Nucleus accumbens (tissue), 56 donors: ENCODE measurements around the gene VPS35L.
"Not testable (repeated sequence)": the region's sequence is repeated elsewhere in the genome, so short reads cannot be mapped to it uniquely, and the experiment has no call there.

Experiments used
- DNase-seq, 56 donors: peaks; one replicate each; lab custom pipeline; 2025; lab: John Stamatoyannopoulos, UW

The VPS35L gene

DNA sequence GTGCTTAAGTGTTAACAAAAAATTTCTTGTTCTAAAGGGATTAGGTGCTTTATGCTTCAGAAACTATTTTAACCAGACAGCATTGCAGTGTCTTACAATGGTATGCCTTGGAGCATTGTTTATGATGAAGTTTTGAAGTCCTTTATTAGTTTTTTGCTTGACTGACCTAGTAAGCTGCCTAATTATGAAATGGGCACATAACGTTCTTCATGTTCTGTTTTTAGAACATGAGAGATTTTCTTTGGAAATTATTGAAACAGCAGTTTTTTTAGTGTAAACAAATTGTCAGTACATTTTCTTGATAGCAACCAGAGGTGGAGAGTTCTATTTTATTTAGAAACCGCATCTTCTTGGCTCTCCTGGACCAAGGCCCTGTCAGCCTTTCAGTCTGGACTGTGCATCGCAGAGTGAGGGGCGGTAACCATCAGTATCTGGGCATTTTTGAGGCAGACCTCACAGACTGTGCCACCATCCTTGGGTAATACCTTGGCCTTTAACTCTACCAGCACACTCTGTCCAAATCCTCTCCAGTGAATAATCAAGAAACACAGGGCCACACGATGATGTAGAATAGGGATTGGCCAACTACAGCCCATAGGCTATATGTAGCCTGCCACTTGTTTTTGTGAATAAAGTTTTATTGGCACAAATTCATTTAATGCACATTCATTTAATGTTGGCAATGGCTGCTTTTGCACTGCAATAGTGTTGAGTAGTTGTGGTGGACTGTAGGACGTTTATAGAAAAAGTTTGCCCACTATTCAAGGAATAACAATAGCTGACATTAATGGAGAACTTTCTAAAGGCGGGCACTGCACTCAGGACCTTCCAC lies 81.1 kb downstream of the VPS35L start:
- no peak for DNase-seq

DNA sequence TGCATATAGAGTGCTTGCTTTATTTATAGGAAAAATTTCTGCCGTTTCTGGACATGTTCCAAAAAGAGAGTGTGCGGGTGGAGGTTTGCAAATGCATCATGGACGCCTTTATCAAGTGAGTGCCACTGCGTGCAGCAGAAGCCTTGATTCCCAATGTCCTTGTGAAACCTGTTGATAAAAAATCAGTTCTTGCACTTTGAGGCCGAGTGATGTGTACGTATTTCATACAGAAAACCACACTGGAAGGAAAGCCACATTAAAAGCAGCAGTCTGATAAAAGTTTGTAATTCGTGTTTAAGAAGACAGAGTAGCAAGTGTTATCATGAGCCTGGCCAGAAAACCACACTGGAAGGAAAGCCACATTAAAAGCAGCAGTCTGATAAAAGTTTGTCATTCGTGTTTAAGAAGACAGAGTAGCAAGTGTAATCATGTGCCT lies 84.5 kb downstream of the VPS35L start:
- DNase-seq, result no peak

DNA sequence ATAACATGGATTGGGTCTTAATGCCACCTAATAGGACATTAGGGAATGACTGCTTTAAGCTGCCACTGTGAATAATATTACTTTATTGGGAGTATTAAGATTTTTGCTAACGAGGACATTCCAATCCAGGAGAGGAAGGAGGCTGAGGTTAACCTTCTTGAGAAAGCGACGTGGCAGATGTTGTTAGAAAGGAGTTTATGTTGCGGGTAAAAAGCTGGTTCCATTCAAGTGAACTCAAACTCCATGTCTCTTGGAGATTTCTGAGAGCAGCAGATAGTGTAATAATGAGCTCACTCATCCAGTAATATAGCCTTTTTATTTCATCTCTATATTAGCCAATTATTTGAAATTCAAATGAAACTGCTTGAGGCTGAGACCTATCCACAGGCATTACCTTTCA lies 87.0 kb downstream of the VPS35L start:
- DNase-seq, result no peak

DNA sequence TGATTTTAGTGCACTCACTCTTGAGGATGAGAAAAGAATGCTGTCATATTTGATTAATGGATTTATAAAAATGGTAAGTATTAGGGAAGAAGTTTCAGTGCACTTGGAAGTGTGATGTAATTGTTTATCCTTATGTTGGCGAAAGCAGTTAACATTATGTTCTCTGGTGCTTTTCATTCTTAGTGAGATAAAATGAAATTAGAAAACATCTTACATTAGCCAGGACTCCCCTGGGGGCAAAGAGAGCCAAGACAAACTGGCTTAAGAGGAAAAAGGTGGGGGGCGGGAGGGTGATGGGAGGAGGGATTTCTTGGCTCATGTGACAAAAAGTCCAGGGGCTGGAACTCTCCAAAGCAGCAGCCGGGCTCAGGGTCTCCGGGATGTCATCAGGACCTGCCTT lies 89.4 kb downstream of the VPS35L start:
- DNase-seq, result no peak

DNA sequence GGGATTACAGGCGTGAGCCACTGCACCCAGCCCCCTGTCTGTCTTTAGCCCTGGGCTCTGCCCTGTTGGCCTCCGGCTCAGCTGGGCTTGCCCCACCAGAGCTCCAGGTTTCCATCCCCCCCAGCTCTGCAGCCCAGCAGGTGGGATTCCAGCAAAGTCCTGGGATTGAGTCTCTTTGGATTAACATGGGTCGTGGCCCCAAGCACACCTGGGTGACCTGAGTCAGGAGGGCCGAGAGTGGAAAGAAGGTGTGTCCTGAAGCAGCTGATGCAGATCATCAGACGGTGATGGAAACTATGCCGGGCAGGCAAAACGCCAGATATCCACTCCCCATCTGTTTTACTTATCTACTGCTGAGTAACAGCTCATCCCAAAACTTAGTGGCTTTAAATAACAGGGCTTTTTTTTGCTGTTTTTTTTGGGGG lies 90.1 kb downstream of the VPS35L start:
- DNase-seq, result no peak

DNA sequence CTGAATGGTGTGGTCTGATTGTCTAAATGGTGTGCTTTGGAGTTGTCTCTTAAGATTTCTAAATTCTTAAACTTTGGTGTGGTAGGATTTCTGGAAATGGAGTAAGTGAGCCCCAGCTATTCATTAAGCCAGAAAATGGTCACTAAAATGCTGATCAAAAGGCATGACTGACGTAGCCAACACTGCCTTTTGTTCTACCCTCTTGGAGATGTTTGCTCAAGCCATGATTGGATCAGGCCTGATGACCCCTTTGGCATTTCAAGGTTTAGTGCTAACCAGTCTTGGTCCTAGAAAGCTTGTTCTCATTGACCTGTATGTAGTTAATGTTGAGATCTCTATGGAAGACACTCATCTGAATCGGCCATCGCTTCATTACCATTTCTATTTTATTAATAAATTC lies 94.5 kb downstream of the VPS35L start:
- DNase-seq, result no peak

DNA sequence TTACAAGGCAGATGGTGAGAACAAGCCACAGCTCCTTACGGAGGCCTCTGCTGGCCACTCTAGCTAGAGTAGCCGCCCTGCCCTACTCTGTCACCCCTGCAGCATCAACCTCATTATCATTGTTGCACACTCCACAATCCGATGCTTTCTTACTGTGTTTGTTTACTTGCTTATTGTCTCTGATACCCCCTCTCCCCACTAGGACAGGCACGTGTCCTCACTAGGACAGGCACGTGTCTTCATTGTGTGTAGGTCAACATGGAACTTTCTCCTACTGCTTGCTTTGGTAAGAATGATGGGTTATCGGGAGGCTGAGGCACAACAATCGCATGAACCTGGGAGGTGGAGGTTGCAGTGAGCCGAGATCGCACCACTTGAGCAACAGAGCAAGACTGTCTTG lies 98.6 kb downstream of the VPS35L start:
- DNase-seq, result peak in 3 of 56 donors; percentile 5 to 31 (median 31)

DNA sequence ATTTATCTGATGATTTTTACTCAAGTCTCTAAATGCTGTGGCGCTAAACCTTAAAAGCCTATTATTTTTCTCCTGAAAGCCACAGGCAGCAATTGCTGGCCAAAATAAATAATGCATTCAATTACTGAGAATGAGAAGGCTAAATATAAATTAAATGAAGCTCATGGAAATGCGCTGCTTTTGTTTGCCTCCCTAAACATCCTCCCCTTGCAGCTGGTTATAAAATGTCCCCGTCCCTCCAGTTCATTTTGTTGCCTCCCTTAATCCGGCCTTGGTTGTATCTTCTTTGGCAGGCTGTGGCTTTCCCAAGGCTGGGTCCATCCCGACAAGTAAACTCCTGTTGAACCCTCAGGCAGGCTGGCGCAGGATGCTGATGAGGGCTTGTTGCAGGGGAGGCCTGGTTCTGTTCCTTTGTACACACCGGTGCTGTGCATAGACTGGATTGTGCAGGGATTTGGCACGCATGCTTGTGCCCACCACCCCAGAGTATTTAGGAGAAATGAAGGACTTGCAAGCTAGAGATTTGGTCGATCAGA lies 99.8 kb downstream of the VPS35L start:
- peak in 1 of 56 donors; percentile 9 for DNase-seq

DNA sequence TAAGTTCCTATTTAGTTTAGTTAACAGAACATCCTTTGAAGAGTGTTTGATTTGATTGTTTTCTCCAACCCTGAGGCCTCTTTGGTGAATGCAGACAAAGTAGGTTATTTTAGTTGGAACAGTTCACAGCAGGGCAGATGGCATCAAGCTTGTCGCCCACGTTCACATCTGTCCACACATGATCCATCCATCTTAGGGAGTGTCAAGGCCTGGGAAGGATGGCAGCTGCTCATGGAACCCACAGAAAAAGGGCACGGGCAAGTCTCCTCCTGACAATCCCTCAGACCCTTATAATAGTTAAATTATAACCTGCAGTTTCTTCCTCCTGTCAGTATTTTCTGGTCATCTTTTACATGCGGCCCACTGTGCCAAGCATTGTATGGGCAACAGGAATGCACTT lies 102.3 kb downstream of the VPS35L start:
- DNase-seq, result no peak

DNA sequence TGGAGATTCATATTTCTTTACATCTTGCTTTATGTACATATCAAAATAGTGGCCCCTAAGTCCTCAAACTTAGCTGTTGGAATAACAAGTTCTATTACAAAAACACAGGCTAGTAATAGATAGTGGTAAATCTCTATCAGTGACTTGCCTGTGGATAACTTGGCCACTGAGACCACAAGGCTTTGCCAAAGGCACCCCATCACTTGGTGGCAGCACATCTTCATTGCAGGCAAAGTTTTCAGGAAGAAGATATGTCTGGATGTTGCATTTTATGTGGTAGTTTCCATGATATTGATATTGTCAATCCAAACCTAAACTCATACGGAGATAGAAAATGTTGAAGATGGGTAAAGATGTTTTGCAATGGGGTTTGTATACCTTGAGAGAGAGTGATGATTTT lies 104.1 kb downstream of the VPS35L start:
- peak in 17 of 56 donors; percentile 7 to 64 (median 22) for DNase-seq

DNA sequence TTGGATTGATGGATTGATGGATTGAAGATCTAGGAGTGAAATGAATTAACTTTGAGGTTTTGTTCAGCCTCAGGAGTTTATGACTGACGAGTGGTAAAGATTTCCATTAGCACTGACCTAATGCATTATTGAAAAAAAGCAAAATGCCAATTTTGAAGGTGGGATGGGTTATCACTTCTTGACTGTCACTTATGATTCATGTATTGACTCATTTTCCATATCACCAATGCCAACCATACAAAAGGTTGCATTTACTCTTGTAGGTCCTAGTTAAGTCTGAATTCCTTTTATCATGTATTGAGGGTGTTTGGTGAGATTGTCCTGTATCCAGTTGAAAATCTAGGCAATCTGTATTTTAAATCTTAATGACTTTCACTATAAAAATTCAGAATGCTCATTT lies 104.9 kb downstream of the VPS35L start:
- DNase-seq, result no peak

DNA sequence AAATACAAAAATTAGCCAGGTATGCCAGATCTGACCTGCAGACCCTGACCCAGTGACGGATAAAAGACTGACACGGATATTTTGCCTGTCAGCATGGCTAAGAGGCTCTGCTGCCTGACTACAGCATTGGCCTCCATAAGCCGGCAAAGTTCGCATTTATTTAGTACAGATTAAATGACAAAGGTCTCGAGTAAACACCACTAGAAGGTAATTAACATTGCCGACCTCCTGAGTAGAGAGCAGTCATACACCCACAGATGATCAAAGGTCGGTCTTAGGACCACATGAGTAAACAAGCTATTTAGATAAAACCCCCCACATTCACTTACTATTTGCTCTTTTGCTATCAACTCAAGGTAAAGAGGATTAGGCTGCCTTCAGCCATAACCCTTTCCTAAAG lies 106.8 kb downstream of the VPS35L start:
- DNase-seq, result no peak

DNA sequence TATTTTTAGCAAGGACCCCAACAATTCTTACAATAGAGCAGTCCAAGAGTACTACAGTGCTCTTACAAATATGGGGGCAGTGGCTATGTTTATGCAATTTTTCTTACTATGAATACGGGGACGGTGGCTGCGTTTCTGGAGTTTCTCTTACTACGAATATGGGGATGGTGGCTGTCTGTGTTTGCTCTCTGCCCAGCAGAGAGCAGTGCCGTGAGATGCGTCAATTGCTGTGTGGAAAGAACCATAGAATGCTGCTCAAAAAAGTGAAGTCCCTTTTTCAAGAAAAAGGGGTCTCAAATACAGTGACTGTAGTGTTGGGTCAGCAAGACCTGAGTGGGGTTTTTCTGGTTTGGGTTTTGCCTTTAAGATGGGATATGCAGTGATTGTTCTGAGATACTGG lies 108.7 kb downstream of the VPS35L start:
- DNase-seq, result peak in 3 of 56 donors; percentile 9 to 19 (median 14)

DNA sequence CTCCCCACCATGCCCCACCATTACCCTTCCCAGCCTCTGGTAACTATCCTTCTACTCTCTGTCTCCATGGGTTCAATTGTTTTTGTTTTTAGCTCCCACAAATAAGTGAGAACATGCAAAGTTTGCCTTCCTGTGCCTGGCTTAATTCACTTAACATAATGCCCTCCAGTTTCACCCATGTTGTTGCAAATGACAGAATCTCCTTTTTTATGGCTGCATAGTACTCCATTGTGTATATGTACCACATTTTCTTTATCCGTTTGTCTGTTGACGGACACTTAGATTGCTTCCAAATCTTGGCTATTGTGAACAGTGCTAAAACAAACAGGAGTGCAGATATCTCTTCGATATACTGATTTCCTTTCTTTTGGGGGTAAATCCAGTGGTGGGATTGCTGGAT lies 109.8 kb downstream of the VPS35L start:
- DNase-seq, result not testable (repeated sequence)

DNA sequence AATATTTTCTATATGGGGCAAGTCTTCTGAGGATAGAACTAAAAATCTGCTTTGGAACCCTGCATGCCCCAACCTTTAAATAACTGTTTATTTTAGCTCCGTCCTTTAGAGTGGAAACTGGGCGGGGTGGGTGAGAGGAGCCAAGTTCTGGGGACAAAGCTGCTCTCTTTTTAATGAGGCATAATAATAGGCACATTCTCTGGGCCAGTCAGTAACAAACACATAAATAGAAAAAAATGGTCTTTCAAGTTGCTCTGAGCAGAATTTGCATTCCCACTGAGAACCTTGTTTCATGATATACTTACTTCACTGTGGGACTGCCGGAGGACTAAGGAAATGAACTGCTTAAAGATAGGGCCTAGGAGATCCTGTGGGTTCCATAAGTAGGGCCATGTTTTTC lies 111.0 kb downstream of the VPS35L start:
- DNase-seq, result peak in 40 of 56 donors; percentile 14 to 74 (median 48)

DNA sequence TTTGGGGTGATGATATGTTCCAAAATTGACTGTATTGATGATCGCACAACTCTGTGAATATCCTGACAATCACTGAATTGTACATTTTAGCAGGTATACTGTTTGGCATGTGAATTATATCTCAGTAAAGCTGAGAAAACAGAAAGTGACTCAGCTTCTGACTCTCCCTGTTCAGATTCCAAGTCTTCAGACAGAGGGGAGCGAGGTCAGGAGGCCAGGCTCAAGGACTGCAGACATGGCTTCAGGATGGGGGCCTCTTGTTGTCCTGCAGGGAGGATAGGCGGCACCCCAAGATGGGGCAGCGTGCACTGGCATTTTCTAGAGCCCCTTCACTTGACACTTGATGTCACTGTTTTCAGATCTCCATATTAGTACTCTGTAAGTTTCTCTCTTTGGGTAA lies 116.9 kb downstream of the VPS35L start:
- no peak for DNase-seq

DNA sequence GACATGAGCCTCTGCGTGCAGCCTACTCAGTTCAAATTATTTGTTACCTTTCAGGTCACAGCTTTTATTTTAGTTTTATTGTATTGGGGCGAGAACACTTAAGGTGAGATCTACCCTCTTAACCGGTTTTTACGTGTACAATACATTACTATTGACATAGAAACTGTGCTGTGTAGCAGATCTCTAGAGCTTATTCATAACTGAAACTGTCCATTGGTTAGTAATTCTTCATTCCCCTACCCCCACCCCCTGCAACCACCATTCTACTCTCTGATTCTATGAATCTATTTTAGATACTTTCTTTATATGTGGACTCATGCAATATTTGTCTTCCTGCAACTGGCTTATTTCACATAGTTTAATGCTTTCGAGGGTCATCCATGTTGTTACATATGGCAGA lies 119.0 kb downstream of the VPS35L start:
- DNase-seq, result no peak

DNA sequence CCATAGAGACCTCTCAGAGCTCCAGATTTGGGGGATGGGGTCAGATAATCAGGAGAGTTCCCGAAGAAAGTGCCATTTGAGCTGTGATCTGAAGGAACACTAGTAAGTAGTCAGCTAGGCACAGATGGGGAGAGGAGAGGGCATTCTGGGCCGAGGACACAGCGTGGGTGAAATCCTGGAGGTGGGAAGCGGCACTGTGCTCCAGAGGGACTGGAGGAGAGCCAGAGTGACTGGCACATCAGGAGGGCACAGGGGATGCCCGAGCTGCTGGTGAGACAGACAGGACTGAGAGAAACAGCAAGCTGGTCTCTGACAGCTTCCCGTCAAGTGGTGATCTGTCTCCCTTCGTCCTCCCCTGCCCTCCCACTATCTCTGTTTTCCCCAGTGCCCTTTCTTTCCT lies 121.9 kb downstream of the VPS35L start:
- no peak for DNase-seq

DNA sequence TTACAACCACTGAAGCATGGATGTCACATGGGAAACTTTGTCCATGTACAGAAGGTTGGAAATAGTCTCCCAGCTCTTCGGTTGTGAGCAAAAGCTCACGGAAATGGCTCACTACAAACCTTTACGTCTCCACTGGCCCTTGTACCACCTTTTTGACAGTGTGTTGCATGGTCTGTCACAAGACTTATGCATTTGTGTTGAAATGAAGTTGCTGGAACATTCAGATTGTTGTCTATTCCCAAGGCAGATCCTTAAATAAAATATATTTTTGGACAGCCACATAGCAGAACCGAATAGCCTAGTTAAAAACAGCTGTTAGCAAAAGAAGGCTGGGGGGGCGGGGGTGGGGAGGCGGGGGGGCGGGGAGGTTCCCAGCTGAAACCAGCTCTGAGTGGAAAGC lies 123.3 kb downstream of the VPS35L start:
- DNase-seq, result no peak

DNA sequence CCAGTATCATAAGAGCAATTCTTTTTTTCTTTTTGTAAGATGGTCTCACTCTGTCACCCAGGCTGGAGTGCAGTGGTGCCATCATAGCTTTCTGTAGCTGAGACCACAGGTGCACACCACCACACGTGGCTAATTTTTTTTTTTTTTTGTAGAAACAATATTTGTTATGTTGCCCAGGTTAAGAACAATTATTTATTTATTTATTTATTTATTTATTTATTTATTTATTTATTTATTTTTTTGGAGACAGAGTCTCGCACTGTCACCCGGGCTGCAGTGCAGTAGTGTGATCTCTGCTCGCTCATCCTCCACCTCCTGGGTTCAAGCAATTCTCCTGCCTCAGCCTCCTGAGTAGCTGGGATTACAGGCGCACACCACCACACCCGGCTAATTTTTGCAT lies 123.8 kb downstream of the VPS35L start:
- not testable (repeated sequence) for DNase-seq

DNA sequence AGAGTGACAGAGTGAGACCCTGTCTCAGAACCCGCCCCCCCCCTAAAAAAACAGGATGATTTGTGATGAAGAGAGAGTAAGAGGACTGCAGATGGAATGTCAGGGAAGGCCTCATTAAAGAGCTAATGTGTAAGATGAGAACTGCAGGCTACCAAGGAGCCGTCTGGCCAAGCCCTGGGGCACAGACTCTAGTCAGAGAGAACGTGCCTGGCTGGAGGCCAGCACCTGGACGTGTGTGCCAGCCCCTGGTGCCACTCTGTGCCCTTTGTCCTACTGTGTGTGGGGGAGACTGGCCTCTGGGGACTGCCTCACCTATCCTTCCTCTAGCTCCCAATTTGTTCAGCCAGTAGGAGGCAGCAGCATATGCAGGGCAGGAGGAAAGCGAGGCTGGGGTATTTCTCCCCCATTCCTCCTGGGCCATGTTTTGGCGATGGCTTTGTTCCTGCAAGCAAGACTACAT lies 125.4 kb downstream of the VPS35L start:
- DNase-seq, result peak in 1 of 56 donors; percentile 19

DNA sequence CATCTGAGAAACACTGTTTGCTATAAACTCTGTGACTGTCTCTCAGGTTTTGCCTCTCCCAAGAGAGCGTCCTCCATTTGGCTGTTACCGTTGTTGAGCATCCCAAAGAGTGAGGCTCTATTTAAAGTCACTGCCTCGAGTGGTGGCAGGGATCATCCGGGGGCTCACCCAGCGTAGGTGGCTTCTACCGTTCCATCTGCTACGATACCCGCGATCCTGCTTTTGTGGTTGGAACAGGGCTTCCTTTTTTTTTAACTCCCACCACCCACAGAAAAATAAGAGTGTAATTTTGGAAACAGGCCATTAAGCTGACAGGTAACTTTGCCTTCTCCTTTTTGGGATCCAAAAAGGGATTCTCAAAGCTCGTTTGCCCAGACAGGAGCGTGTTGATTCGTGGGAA lies 126.1 kb downstream of the VPS35L start:
- peak in 13 of 56 donors; percentile 11 to 58 (median 29) for DNase-seq
